ENCODE measurements around the gene CCDC195. TPM values are rescaled to one million over a fixed set of nuclear protein-coding genes. Genes with fewer than 3 reads are reported as not detected.

CCDC195 gene, protein sequence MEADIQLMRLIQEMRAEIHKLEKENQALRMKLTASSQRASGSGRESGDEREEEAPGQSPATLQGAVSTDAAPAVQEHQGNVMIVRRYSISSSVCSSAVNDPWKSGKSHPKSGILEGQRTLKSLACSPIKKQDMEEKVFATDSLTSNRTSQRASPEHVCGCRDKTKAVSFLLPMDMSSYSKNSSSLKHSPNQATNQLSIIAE
- not detected in 3 replicates for total RNA-seq
- long read RNA-seq = 0 reads

DNA sequence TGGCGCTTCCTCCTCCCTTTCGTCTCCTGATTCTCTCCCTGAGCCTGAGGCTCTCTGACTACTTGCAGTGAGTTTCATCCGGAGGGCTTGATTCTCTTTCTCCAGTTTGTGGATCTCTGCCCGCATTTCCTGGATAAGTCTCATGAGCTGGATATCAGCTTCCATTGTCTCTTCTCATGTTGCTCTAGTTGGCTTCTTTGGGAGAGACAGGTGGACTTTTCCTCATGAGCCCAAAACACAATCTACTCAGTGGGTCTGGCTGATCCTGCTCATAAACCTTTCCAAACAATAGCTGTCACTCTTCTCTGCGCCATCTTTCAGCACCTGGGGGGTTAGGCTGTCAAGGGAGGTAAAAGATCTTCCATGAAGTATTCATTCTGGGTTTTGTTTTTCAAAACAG lies at the start of gene CCDC195:
Gene CCDC195 (minus strand): TSS at position 165 of the 400 bp plus-strand sequence. CDS start 0 bp downstream, at position 165.
- H3K36me3 Mint-ChIP-seq (ENCODE audit: low read depth) = no peaks in the 10 kb centered on the region
- no peaks in the 10 kb centered on the region for H3K4me1 Mint-ChIP-seq (ENCODE audit: low read depth)
- H3K27ac Mint-ChIP-seq (ENCODE audit: unreplicated experiment) = no peak within 1 kb of the TSS
- H3K4me3 Mint-ChIP-seq (ENCODE audit: unreplicated experiment) = no peak within 1 kb of the TSS
- DNase-seq (ENCODE audit: low spot score) = no peak
- TF ChIP-seq CTCF (IDR thresholded peaks at IDR 0.05) = no peak
- H3K27me3 Mint-ChIP-seq (ENCODE audit: low read depth) = no peaks in the 10 kb centered on the region
- H3K9me3 Mint-ChIP-seq (ENCODE audit: low read depth) = no peaks in the 10 kb centered on the region

DNA sequence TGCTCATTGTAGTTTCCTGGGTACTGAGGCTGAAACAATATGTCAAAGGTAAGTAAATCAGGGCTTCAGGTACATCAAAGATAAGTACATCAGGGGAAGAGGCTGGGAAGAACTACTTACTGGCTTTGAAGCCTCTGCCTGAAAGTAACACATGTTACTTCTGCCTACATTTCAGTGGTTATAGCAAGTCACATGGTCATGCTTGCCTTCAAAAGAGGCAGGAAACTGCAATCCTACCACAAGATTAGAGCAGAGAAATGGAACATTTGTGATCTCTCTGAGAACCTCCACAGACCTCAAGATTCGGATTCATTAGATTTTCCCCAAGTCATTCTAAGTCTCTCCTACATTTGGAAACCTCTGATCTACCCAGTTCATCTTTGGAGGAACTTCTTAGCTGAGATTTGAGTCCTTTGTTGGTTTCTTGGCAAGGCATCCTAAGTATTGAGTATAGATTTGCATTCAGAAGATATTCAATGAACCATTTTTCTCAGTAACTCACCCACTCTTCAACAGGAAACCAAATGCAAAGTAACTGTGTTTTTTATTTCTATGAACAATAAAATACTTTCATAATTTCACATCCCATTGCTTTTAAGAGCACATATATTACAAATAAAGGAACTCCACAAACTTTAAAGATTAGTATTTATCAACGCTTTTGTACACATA lies 48.5 kb upstream of the CCDC195 start:
- Mint-ChIP-seq H3K9me3 (ENCODE audit: low read depth) (no peaks in the 10 kb centered on the region), H3K4me3 (ENCODE audit: unreplicated experiment) (no peak overlapping the region), H3K27me3 (ENCODE audit: low read depth) (no peaks in the 10 kb centered on the region), H3K36me3 (ENCODE audit: low read depth) (peaks cover 23% of the 10 kb centered on the region), H3K4me1 (ENCODE audit: low read depth) (peaks cover 12% of the 10 kb centered on the region), H3K27ac (ENCODE audit: unreplicated experiment) (no peak overlapping the region)
- DNase-seq (ENCODE audit: low spot score) = no peak
- TF ChIP-seq CTCF (IDR thresholded peaks at IDR 0.05) = no peak

GRCh38 chr2:224757934-224758548 lies 41.9 kb upstream of the CCDC195 start:
- H3K27ac Mint-ChIP-seq (ENCODE audit: unreplicated experiment) = no peak overlapping the region
- H3K27me3 Mint-ChIP-seq (ENCODE audit: low read depth) = no peaks in the 10 kb centered on the region
- TF ChIP-seq CTCF (IDR thresholded peaks at IDR 0.05) = no peak
- DNase-seq (ENCODE audit: low spot score) = no peak
- H3K36me3 Mint-ChIP-seq (ENCODE audit: low read depth) = peaks cover 20% of the 10 kb centered on the region
- peaks cover 21% of the 10 kb centered on the region for H3K9me3 Mint-ChIP-seq (ENCODE audit: low read depth)
- H3K4me1 Mint-ChIP-seq (ENCODE audit: low read depth) = peaks cover 19% of the 10 kb centered on the region
- no peak overlapping the region for H3K4me3 Mint-ChIP-seq (ENCODE audit: unreplicated experiment)

GRCh38 chr2:224753743-224754540 lies 37.8 kb upstream of the CCDC195 start:
- Mint-ChIP-seq H3K9me3 (ENCODE audit: low read depth) (peaks cover 20% of the 10 kb centered on the region), H3K27me3 (ENCODE audit: low read depth) (no peaks in the 10 kb centered on the region), H3K4me1 (ENCODE audit: low read depth) (peaks cover 21% of the 10 kb centered on the region), H3K27ac (ENCODE audit: unreplicated experiment) (peak overlapping the region; percentile 72), H3K4me3 (ENCODE audit: unreplicated experiment) (no peak overlapping the region), H3K36me3 (ENCODE audit: low read depth) (peaks cover 16% of the 10 kb centered on the region)
- TF ChIP-seq CTCF (IDR thresholded peaks at IDR 0.05) = no peak
- DNase-seq (ENCODE audit: low spot score) = no peak
